ENCODE data around the gene PPP1R9A.

- no peak for TF ChIP-seq CTCF (IDR thresholded peaks at IDR 0.05)
- TF ChIP-seq POLR2A (IDR thresholded peaks at IDR 0.05): no peak
Measured at GRCh38 chr7:95097851-95098250, 190.5 kb downstream of the PPP1R9A start.

All from gastroesophageal sphincter (tissue), 3 donors.